ENCODE results near the gene HPDL.

GRCh38 chr1:45351508-45351907, 24.8 kb downstream of the HPDL start:
- no peak for TF ChIP-seq CTCF (IDR thresholded peaks at IDR 0.05; ENCODE audit: insufficient read depth, low read length, poor library complexity, severe bottlenecking)
- TF ChIP-seq EZH2phosphoT487 (conservative IDR thresholded peaks at IDR 0.05; ENCODE audit: low read length), result no peak

All from SU-DHL-6 (cell line).